ENCODE measurements around the gene SERPINB1. TPM values are rescaled to one million over a fixed set of nuclear protein-coding genes. Genes with fewer than 3 reads are reported as not detected.

The SERPINB1 gene
- total and polyA plus RNA-seq, 11 donors = 15.4 to 55.6 (median 22.2) TPM

DNA sequence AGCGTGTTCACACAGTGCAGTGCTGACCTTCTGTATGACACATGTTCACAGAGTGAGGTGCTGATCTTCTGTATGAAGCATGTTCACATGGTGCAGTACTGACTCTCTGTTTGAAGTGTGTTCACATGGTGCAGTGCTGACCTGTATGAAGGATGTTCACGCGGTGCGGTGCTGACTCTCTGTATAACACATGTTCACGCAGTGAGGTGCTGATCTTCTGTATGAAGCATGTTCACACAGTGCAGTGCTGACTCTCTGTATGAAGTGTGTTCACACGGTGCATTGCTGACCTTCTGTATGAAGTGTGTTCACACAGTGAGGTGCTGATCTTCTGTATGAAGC is 10.8 kb upstream of the SERPINB1 start:
- no peak for TF ChIP-seq POLR2A (IDR thresholded peaks at IDR 0.05)
- TF ChIP-seq, protein P1, sequence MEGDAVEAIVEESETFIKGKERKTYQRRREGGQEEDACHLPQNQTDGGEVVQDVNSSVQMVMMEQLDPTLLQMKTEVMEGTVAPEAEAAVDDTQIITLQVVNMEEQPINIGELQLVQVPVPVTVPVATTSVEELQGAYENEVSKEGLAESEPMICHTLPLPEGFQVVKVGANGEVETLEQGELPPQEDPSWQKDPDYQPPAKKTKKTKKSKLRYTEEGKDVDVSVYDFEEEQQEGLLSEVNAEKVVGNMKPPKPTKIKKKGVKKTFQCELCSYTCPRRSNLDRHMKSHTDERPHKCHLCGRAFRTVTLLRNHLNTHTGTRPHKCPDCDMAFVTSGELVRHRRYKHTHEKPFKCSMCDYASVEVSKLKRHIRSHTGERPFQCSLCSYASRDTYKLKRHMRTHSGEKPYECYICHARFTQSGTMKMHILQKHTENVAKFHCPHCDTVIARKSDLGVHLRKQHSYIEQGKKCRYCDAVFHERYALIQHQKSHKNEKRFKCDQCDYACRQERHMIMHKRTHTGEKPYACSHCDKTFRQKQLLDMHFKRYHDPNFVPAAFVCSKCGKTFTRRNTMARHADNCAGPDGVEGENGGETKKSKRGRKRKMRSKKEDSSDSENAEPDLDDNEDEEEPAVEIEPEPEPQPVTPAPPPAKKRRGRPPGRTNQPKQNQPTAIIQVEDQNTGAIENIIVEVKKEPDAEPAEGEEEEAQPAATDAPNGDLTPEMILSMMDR (IDR thresholded peaks at IDR 0.05) = no peak
- DNase-seq = no peak
- intact Hi-C loops (cut with DNase I) = loop anchor here in 1 of 10 donors (10.0 kb wide), 1 partner anchor 52 kb away; the partner anchor contains the start of gene SERPINB9
- no peaks in the 10 kb centered on the region for H3K27me3 ChIP-seq
- H3K4me1 ChIP-seq = peaks cover 0 to 63% (median 32%) of the 10 kb centered on the region in 12 donors
- ATAC-seq = no peak
- H3K9me3 ChIP-seq = no peaks in the 10 kb centered on the region
- H3K4me3 ChIP-seq = no peak overlapping the region
- H3K27ac ChIP-seq = no peak overlapping the region
- no peaks in the 10 kb centered on the region for H3K36me3 ChIP-seq
- WGBS, 4 donors = 70 to 82% (median 77%) methylated on average over 6 of the region's 6 CpGs

DNA sequence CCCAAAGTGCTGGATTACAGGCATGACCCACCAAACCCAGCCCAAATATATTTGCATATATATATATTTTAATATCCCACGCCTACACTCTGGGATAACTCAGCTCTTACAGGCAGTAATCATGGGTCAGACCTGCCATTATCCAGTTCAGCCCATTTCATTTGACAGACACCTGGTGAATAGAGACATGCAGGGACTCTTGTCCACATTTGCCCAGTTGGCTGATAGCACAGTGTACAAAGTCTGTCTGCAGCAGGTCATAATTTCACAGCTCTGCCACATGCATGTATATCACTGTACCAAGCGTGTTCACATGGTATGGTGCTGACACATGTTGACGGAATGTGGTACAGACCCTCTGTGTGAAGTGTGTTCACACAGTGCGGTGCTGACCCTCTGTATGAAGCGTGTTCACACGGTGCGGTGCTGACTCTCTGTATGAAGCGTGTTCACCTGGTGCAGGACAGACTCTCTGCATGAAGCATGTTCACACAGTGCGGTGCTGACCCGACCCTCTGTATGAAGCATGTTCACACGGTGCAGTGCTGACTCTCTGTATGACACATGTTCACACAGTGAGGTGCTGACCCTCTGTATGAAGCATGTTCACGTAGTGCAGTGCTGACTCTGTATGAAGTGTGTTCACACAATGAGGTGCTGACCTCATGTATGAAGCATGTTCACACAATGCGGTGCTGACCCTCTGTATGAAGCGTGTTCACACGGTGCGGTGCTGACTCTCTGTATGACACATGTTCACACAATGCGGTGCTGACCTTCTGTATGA is 10.3 kb upstream of the SERPINB1 start:
- Histone ChIP-seq H3K4me3 (no peak overlapping the region), H3K9me3 (no peaks in the 10 kb centered on the region), H3K27ac (peak overlapping the region in 1 of 12 donors; percentile 71), H3K36me3 (no peaks in the 10 kb centered on the region), H3K4me1 (peaks cover 0 to 62% (median 28%) of the 10 kb centered on the region in 12 donors), H3K27me3 (no peaks in the 10 kb centered on the region)
- TF ChIP-seq POLR2A (IDR thresholded peaks at IDR 0.05) = no peak
- TF ChIP-seq, protein P1 (IDR thresholded peaks at IDR 0.05) = no peak
- intact Hi-C loops (cut with DNase I) = loop anchor here in 1 of 10 donors (10.0 kb wide), 1 partner anchor 53 kb away; the partner anchor contains the start of gene SERPINB9
- peak in 1 of 5 donors; percentile 26 for DNase-seq
- ATAC-seq = no peak
- 87 to 97% (median 90%) methylated on average over 17 of the region's 17 CpGs for WGBS, 4 donors

DNA sequence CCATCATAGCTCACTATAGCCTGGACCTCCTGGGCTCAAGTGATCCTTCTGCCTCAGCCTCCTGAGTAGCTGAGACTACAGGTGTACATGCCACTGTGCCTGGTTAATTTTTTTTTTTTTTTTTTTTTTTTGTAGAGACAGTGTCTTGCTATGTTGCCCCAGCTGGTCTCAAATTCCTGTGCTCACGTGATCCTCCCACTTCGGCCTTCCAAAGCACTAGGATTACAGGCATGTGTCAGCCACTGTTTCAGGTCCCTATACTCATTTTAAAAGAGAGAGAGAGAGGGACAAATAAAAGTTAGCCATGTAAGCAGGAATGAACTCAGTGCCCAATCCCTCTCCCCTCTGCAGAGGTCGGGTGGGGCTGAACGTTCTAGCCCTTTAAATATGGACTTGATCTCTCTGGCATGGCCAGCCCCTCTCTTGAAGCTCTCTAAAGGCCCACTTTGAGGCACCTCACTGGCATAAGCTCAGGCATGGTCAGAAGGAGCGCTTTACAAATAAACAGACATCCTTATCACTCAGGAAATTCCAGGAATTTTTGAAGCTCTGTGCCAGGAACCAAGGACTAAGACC is 9.0 kb upstream of the SERPINB1 start:
- ATAC-seq (no peak), DNase-seq (no peak)
- H3K27me3 ChIP-seq = no peaks in the 10 kb centered on the region
- H3K27ac ChIP-seq = peak overlapping the region in 5 of 12 donors; percentile 6 to 71 (median 42)
- peaks cover 0 to 59% (median 36%) of the 10 kb centered on the region in 12 donors for H3K4me1 ChIP-seq
- H3K4me3 ChIP-seq = no peak overlapping the region
- no peaks in the 10 kb centered on the region for H3K36me3 ChIP-seq
- WGBS, 4 donors = 11 to 18% (median 14%) methylated on average over 5 of the region's 5 CpGs
- TF ChIP-seq, protein P1 (IDR thresholded peaks at IDR 0.05) = no peak
- TF ChIP-seq POLR2A (IDR thresholded peaks at IDR 0.05) = no peak
- intact Hi-C loops (cut with DNase I) = loop anchor here in 1 of 10 donors (10.0 kb wide), 1 partner anchor 54 kb away; the partner anchor contains the start of gene SERPINB9
- no peaks in the 10 kb centered on the region for H3K9me3 ChIP-seq

DNA sequence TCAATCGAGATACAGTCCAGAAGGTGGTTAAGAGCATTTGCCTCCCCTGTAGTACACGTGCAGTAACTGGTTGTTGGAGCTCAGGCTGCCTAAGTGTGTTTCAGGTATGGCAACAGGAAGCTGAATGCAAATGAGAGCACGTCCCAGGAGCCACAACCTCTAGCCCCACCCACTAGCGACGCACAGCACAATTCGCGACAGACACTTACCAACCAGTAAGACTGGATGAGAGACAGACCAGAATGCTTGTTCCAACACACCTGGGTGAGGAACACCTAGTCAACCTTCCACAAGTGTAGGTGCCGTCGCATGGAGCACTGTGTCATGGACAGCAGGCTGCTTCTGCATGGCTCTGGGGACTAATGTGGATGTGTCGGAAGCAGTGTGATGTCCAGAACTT is 7.2 kb upstream of the SERPINB1 start:
- Histone ChIP-seq H3K27ac (no peak overlapping the region), H3K9me3 (no peaks in the 10 kb centered on the region), H3K36me3 (no peaks in the 10 kb centered on the region), H3K4me3 (no peak overlapping the region), H3K27me3 (no peaks in the 10 kb centered on the region), H3K4me1 (peaks cover 0 to 41% (median 22%) of the 10 kb centered on the region in 12 donors)
- WGBS, 4 donors = 82 to 93% (median 86%) methylated on average over 10 of the region's 10 CpGs
- TF ChIP-seq, protein P1 (IDR thresholded peaks at IDR 0.05) = no peak
- TF ChIP-seq POLR2A (IDR thresholded peaks at IDR 0.05) = no peak
- no peak for DNase-seq
- intact Hi-C loops (cut with DNase I) = loop anchor here in 7 of 10 donors (2.0 to 10.0 kb wide), 8 partner anchors 63 to 208 kb away; no protein-coding TSS in a partner anchor
- ATAC-seq = no peak
